ENCODE data around the gene EPS8. TPM values are rescaled to one million over a fixed set of nuclear protein-coding genes. Genes with fewer than 3 reads are reported as not detected.

The EPS8 gene
- total RNA-seq (10 to 100 TPM; 10.5 to 16.9 (median 14.0) TPM), polyA plus RNA-seq (10 to 100 TPM in 1 of 3 donors, 1 to 10 TPM in 2; 7.9 to 13.4 (median 8.9) TPM)
- long read RNA-seq, donor 1, transcript EPS8-221 (21 exons, 3,873 nt) = major isoform, 7 of 10 reads
- long read RNA-seq, donor 1, partial matches to known transcripts = 0 of 10 reads
- long read RNA-seq, donor 1, other reads (novel, unspliced or antisense) = 2 of 10 reads
- long read RNA-seq, donor 2, transcript EPS8-221 (21 exons, 3,873 nt) = major isoform, 8 of 17 reads
- long read RNA-seq, donor 2, partial matches to known transcripts = 5 of 17 reads
- long read RNA-seq, donor 2, other reads (novel, unspliced or antisense) = 3 of 17 reads

GRCh38 chr12:15789220-15790171 lies at the start of gene EPS8:
Gene EPS8 (minus strand): TSS chr12:15789388. CDS start chr12:15682951, 106,437 bp downstream.
- peak within 1 kb of the TSS; percentile 97 for H3K4me3 ChIP-seq
- H3K27ac ChIP-seq = peak within 1 kb of the TSS; percentile 88
- ATAC-seq (peak; percentile 96 to 98 (median 98)), DNase-seq (peak; percentile 94 to 96)
- TF ChIP-seq CTCF (IDR thresholded peaks at IDR 0.05) = no peak
- WGBS, 3 donors = 1 to 3% (median 1%) methylated on average over 84 to 85 of the region's 85 CpGs
- H3K27me3 ChIP-seq (ENCODE audit: insufficient read depth in 3 of 3, low read length in 2 of 3) = no peaks in the 10 kb centered on the region
- intact Hi-C loops (cut with DNase I) = loop anchor here (5.0 kb wide), 3 partner anchors 58 to 197 kb away; no protein-coding TSS in a partner anchor
- H3K4me1 ChIP-seq = no peaks in the 10 kb centered on the region
- no peaks in the 10 kb centered on the region for H3K36me3 ChIP-seq (ENCODE audit: insufficient read depth in 1 of 2, low read depth in 1 of 2)
- H3K9me3 ChIP-seq = no peaks in the 10 kb centered on the region

- no peak for TF ChIP-seq CTCF (IDR thresholded peaks at IDR 0.05)
- peak in 2 of 4 donors; percentile 17 to 26 for ATAC-seq
- intact Hi-C loops (cut with DNase I) = no loop called here
- no peak for DNase-seq
- Histone ChIP-seq H3K4me3 (no peak overlapping the region), H3K4me1 (no peaks in the 10 kb centered on the region), H3K27ac (no peak overlapping the region), H3K27me3 (ENCODE audit: insufficient read depth in 3 of 3, low read length in 2 of 3) (no peaks in the 10 kb centered on the region), H3K9me3 (no peaks in the 10 kb centered on the region), H3K36me3 (ENCODE audit: insufficient read depth in 1 of 2, low read depth in 1 of 2) (no peaks in the 10 kb centered on the region)
- 43 to 52% (median 44%) methylated on average over 5 of the region's 5 CpGs for WGBS, 3 donors
Observed at GRCh38 chr12:15837141-15837790, 48.1 kb upstream of the EPS8 start.

GRCh38 chr12:15834575-15834974 lies 45.4 kb upstream of the EPS8 start:
- Histone ChIP-seq H3K36me3 (ENCODE audit: insufficient read depth in 1 of 2, low read depth in 1 of 2) (no peaks in the 10 kb centered on the region), H3K27me3 (ENCODE audit: insufficient read depth in 3 of 3, low read length in 2 of 3) (no peaks in the 10 kb centered on the region), H3K4me3 (no peak overlapping the region), H3K27ac (no peak overlapping the region), H3K9me3 (no peaks in the 10 kb centered on the region), H3K4me1 (no peaks in the 10 kb centered on the region)
- DNase-seq (no peak), ATAC-seq (no peak)
- WGBS, 3 donors = 72 to 78% (median 74%) methylated on average over 4 of the region's 4 CpGs
- intact Hi-C loops (cut with DNase I) = no loop called here
- TF ChIP-seq CTCF (IDR thresholded peaks at IDR 0.05) = no peak

- no peak overlapping the region for H3K4me3 ChIP-seq
- H3K27me3 ChIP-seq (ENCODE audit: insufficient read depth in 3 of 3, low read length in 2 of 3) = no peaks in the 10 kb centered on the region
- DNase-seq (no peak), ATAC-seq (no peak)
- no peak for TF ChIP-seq CTCF (IDR thresholded peaks at IDR 0.05)
- no peaks in the 10 kb centered on the region for H3K9me3 ChIP-seq
- intact Hi-C loops (cut with DNase I) = no loop called here
- H3K27ac ChIP-seq = peak overlapping the region; percentile 1
- WGBS, 3 donors = 82 to 91% (median 88%) methylated on average over 3 of the region's 3 CpGs
- H3K4me1 ChIP-seq = no peaks in the 10 kb centered on the region
- H3K36me3 ChIP-seq (ENCODE audit: insufficient read depth in 1 of 2, low read depth in 1 of 2) = no peaks in the 10 kb centered on the region
Observed at GRCh38 chr12:15831315-15831978, 42.3 kb upstream of the EPS8 start.
